ENCODE data around the gene RCSD1.

The RCSD1 gene

DNA sequence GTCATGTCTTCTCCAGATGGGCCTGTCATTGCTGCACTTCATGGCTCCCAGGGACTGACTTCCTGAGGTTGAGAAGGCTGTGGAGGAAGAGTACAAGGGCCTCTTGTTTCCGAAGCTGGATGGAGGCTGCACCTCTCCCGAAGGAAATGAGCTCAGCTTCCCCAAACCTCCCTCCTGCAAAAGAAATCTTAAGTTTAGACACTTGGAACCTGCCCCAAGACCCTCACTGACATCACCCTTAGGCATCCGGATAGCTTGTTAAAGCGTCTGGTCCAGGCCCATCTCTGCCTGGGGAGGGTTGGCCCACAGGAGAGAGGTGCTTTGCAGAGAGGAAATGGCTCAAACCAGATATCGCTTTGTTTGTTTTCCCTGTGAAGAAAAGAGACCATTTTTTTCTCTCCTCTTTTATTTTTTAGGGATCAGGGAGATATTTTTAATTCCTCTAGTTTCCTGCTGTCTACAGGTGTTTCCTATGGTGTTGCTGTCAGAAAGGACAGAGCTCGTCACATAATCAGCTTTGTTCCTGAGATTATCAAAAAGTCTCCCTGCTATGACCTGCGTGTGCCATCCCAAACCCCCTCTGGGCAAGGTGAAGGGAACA is 25.0 kb downstream of the RCSD1 start:
- Histone ChIP-seq H3K36me3 (ENCODE audit: control insufficient read depth in 1 of 2, insufficient read depth in 2 of 2, low read length in 2 of 2) (no peaks in the 10 kb centered on the region), H2AFZ (ENCODE audit: insufficient read depth, low read length, poor library complexity) (no peak overlapping the region), H3K79me2 (ENCODE audit: control insufficient read depth, insufficient read depth, low read length, poor library complexity) (no peaks in the 10 kb centered on the region), H2AK5ac (ENCODE audit: low read length) (no peak overlapping the region), H3K18ac (ENCODE audit: low read length) (no peak overlapping the region), H3K27ac (ENCODE audit: low read depth, low read length) (no peak overlapping the region), H3K9me3 (ENCODE audit: insufficient read depth, low read depth, low read length) (no peaks in the 10 kb centered on the region), H2BK5ac (ENCODE audit: low read depth, low read length, poor library complexity) (no peak overlapping the region), H3K23ac (ENCODE audit: low read length) (no peak overlapping the region), H4K91ac (ENCODE audit: low read depth, low read length) (no peak overlapping the region), H3K14ac (ENCODE audit: low read length) (no peak overlapping the region), H2BK120ac (ENCODE audit: insufficient read depth, low read length, poor library complexity) (no peak overlapping the region), H3K4ac (ENCODE audit: low read depth, low read length) (no peak overlapping the region), H3K4me3 (ENCODE audit: low read depth, low read length) (no peak overlapping the region), H3K27me3 (ENCODE audit: insufficient read depth, low read length) (no peaks in the 10 kb centered on the region), H4K12ac (ENCODE audit: low read depth, low read length) (no peak overlapping the region), H4K8ac (ENCODE audit: low read depth, low read length) (no peak overlapping the region), H3K79me1 (ENCODE audit: low read length) (peaks cover 4% of the 10 kb centered on the region), H3K4me1 (ENCODE audit: control insufficient read depth in 1 of 2, insufficient read depth in 2 of 2, low read length in 2 of 2) (peaks cover 3 to 6% of the 10 kb centered on the region in 2 experiments), H3K9ac (ENCODE audit: low read length) (no peak overlapping the region), H3K4me2 (ENCODE audit: low read length) (no peak overlapping the region), H2BK12ac (ENCODE audit: low read length) (peak overlapping the region; percentile 37)
- no CpG with 5 or more reads among the region's 7 CpGs for WGBS (ENCODE audit: extremely low coverage, insufficient coverage, insufficient read length)
- DNase-seq: no peak

- H4K12ac ChIP-seq (ENCODE audit: low read depth, low read length): no peak overlapping the region
- no peak overlapping the region for H2BK5ac ChIP-seq (ENCODE audit: low read depth, low read length, poor library complexity)
- H2BK120ac ChIP-seq (ENCODE audit: insufficient read depth, low read length, poor library complexity): no peak overlapping the region
- no peaks in the 10 kb centered on the region for H3K79me2 ChIP-seq (ENCODE audit: control insufficient read depth, insufficient read depth, low read length, poor library complexity)
- no peak overlapping the region for H2AK5ac ChIP-seq (ENCODE audit: low read length)
- no peak for DNase-seq
- H3K79me1 ChIP-seq (ENCODE audit: low read length): peaks cover 10% of the 10 kb centered on the region
- no CpG with 5 or more reads among the region's 2 CpGs for whole genome bisulfite sequencing (ENCODE audit: extremely low coverage, insufficient coverage, insufficient read length)
- no peak overlapping the region for H4K8ac ChIP-seq (ENCODE audit: low read depth, low read length)
- H3K36me3 ChIP-seq (ENCODE audit: control insufficient read depth in 1 of 2, insufficient read depth in 2 of 2, low read length in 2 of 2): no peaks in the 10 kb centered on the region
- no peak overlapping the region for H3K9ac ChIP-seq (ENCODE audit: low read length)
- H3K18ac ChIP-seq (ENCODE audit: low read length): no peak overlapping the region
- no peak overlapping the region for H3K4ac ChIP-seq (ENCODE audit: low read depth, low read length)
- no peaks in the 10 kb centered on the region for H3K27me3 ChIP-seq (ENCODE audit: insufficient read depth, low read length)
- H4K91ac ChIP-seq (ENCODE audit: low read depth, low read length): no peak overlapping the region
- H3K23ac ChIP-seq (ENCODE audit: low read length): no peak overlapping the region
- no peak overlapping the region for H3K14ac ChIP-seq (ENCODE audit: low read length)
- H3K4me1 ChIP-seq (ENCODE audit: control insufficient read depth in 1 of 2, insufficient read depth in 2 of 2, low read length in 2 of 2): peaks cover 3 to 11% of the 10 kb centered on the region in 2 experiments
- H3K27ac ChIP-seq (ENCODE audit: low read depth, low read length): no peak overlapping the region
- H3K4me3 ChIP-seq (ENCODE audit: low read depth, low read length): no peak overlapping the region
- H2BK12ac ChIP-seq (ENCODE audit: low read length): peak overlapping the region; percentile 5
- no peak overlapping the region for H3K4me2 ChIP-seq (ENCODE audit: low read length)
- H2AFZ ChIP-seq (ENCODE audit: insufficient read depth, low read length, poor library complexity): no peak overlapping the region
- H3K9me3 ChIP-seq (ENCODE audit: insufficient read depth, low read depth, low read length): no peaks in the 10 kb centered on the region
These were observed 26.6 kb downstream of the RCSD1 start for GRCh38 chr1:167656657-167657056.

DNA sequence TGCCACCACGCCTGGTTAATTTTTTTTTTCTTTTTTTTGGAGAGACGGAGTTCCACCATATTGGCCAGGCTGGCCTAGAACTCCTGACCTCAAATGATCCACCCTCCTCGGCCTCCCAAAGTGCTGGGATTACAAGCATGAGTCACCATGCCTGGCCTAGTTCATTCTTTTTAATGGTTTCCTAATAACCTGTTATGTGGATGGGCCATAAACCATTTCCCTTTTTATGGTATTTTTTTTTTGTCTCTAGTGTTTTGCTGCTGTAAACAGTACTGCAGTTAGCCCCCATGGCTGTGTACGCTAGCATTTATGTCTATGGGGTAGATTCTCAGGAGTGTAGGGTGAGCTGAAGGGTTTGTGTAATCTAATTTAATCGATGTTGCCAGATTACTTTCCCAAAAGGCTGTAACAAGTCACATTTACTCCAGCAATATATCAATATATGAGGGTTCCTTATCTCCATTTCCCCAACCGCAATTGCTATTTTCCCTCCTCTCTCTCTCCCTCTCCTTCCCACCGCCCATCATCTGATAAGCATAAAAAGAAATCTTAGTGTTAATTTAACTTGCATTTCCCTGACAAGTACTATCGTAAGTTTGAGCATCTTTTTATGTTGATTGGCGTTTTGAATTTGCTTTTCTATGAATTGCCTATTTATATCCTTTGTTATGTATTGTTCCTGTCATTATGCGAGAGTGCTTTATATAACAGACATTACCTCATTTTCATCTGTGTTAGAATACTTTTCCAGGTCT is 28.7 kb downstream of the RCSD1 start:
- Histone ChIP-seq H3K18ac (ENCODE audit: low read length) (no peak overlapping the region), H2BK5ac (ENCODE audit: low read depth, low read length, poor library complexity) (no peak overlapping the region), H3K27me3 (ENCODE audit: insufficient read depth, low read length) (no peaks in the 10 kb centered on the region), H3K9ac (ENCODE audit: low read length) (no peak overlapping the region), H4K12ac (ENCODE audit: low read depth, low read length) (no peak overlapping the region), H2BK12ac (ENCODE audit: low read length) (no peak overlapping the region), H2AK5ac (ENCODE audit: low read length) (no peak overlapping the region), H3K27ac (ENCODE audit: low read depth, low read length) (no peak overlapping the region), H3K9me3 (ENCODE audit: insufficient read depth, low read depth, low read length) (no peaks in the 10 kb centered on the region), H4K91ac (ENCODE audit: low read depth, low read length) (no peak overlapping the region), H2AFZ (ENCODE audit: insufficient read depth, low read length, poor library complexity) (no peak overlapping the region), H3K4ac (ENCODE audit: low read depth, low read length) (no peak overlapping the region), H3K79me2 (ENCODE audit: control insufficient read depth, insufficient read depth, low read length, poor library complexity) (no peaks in the 10 kb centered on the region), H4K8ac (ENCODE audit: low read depth, low read length) (no peak overlapping the region), H3K79me1 (ENCODE audit: low read length) (peaks cover 12% of the 10 kb centered on the region), H3K36me3 (ENCODE audit: control insufficient read depth in 1 of 2, insufficient read depth in 2 of 2, low read length in 2 of 2) (no peaks in the 10 kb centered on the region), H3K4me3 (ENCODE audit: low read depth, low read length) (no peak overlapping the region), H3K23ac (ENCODE audit: low read length) (no peak overlapping the region), H2BK120ac (ENCODE audit: insufficient read depth, low read length, poor library complexity) (no peak overlapping the region), H3K14ac (ENCODE audit: low read length) (no peak overlapping the region), H3K4me2 (ENCODE audit: low read length) (no peak overlapping the region), H3K4me1 (ENCODE audit: control insufficient read depth in 1 of 2, insufficient read depth in 2 of 2, low read length in 2 of 2) (peaks cover 14 to 25% of the 10 kb centered on the region in 2 experiments)
- DNase-seq: no peak
- no CpG with 5 or more reads among the region's 10 CpGs for WGBS (ENCODE audit: extremely low coverage, insufficient coverage, insufficient read length)

GRCh38 chr1:167659450-167659849 is 29.4 kb downstream of the RCSD1 start:
- Histone ChIP-seq H3K4me2 (ENCODE audit: low read length) (no peak overlapping the region), H3K36me3 (ENCODE audit: control insufficient read depth in 1 of 2, insufficient read depth in 2 of 2, low read length in 2 of 2) (no peaks in the 10 kb centered on the region), H2BK12ac (ENCODE audit: low read length) (peak overlapping the region; percentile 86), H4K12ac (ENCODE audit: low read depth, low read length) (no peak overlapping the region), H2BK5ac (ENCODE audit: low read depth, low read length, poor library complexity) (peak overlapping the region; percentile 42), H3K27ac (ENCODE audit: low read depth, low read length) (peak overlapping the region; percentile 23), H3K18ac (ENCODE audit: low read length) (no peak overlapping the region), H3K79me1 (ENCODE audit: low read length) (peaks cover 16% of the 10 kb centered on the region), H3K9me3 (ENCODE audit: insufficient read depth, low read depth, low read length) (no peaks in the 10 kb centered on the region), H3K4ac (ENCODE audit: low read depth, low read length) (no peak overlapping the region), H3K27me3 (ENCODE audit: insufficient read depth, low read length) (no peaks in the 10 kb centered on the region), H3K9ac (ENCODE audit: low read length) (no peak overlapping the region), H4K91ac (ENCODE audit: low read depth, low read length) (peak overlapping the region; percentile 68), H3K23ac (ENCODE audit: low read length) (no peak overlapping the region), H4K8ac (ENCODE audit: low read depth, low read length) (peak overlapping the region; percentile 15), H2AK5ac (ENCODE audit: low read length) (no peak overlapping the region), H3K4me1 (ENCODE audit: control insufficient read depth in 1 of 2, insufficient read depth in 2 of 2, low read length in 2 of 2) (peaks cover 17 to 29% of the 10 kb centered on the region in 2 experiments), H2AFZ (ENCODE audit: insufficient read depth, low read length, poor library complexity) (peak overlapping the region; percentile 23), H3K4me3 (ENCODE audit: low read depth, low read length) (no peak overlapping the region), H3K14ac (ENCODE audit: low read length) (no peak overlapping the region), H2BK120ac (ENCODE audit: insufficient read depth, low read length, poor library complexity) (peak overlapping the region; percentile 67), H3K79me2 (ENCODE audit: control insufficient read depth, insufficient read depth, low read length, poor library complexity) (no peaks in the 10 kb centered on the region)
- no peak for DNase-seq
- no CpG with 5 or more reads among the region's 3 CpGs for WGBS (ENCODE audit: extremely low coverage, insufficient coverage, insufficient read length)

Measured in trophoblast cell (in vitro differentiated cells and primary cell).